ENCODE data around the gene SERPINF2.
A peak's percentile ranks its signal among the peaks of the same experiment; 100 is the strongest.

The SERPINF2 gene

DNA sequence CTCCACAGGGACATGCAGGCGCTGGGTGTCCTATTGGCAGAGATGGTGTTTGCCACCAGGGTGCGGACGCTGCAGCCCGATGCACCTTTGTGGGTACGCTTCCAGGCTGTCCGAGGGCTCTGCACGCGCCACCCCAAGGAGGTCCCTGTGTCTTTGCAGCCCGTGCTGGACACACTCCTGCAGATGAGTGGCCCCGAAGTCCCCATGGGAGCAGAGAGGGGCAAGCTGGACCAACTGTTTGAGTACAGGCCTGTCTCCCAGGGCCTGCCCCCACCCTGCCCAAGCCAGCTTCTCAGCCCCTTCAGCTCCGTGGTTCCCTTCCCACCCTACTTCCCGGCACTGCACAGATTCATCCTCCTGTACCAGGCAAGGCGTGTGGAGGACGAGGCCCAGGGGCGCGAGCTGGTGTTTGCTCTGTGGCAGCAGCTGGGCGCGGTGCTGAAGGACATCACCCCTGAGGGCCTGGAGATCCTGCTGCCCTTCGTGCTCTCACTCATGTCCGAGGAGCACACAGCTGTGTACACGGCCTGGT is 15.3 kb upstream of the SERPINF2 start:
- H3K27me3 ChIP-seq: no peaks in the 10 kb centered on the region

DNA sequence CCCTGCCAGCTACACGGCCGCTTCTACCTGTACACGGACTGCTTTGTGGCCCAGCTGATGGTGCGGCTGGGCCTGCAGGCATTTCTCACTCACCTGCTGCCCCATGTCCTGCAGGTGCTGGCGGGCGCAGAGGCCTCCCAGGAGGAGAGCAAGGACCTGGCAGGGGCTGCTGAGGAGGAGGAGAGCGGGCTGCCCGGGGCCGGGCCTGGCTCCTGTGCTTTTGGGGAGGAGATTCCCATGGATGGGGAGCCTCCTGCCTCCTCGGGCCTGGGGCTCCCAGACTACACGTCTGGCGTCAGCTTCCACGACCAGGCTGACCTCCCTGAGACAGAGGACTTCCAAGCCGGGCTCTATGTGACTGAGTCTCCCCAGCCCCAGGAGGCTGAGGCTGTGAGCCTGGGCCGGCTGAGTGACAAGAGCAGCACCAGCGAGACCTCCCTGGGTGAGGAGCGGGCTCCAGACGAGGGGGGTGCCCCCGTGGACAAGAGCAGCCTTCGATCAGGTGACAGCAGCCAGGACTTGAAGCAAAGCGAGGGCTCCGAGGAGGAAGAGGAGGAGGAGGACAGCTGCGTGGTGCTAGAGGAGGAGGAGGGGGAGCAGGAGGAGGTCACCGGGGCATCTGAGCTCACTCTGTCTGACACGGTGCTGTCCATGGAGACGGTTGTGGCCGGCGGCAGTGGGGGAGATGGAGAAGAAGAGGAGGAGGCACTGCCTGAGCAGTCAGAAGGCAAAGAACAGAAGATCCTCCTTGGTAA is 14.6 kb upstream of the SERPINF2 start:
- TF ChIP-seq, protein P1, sequence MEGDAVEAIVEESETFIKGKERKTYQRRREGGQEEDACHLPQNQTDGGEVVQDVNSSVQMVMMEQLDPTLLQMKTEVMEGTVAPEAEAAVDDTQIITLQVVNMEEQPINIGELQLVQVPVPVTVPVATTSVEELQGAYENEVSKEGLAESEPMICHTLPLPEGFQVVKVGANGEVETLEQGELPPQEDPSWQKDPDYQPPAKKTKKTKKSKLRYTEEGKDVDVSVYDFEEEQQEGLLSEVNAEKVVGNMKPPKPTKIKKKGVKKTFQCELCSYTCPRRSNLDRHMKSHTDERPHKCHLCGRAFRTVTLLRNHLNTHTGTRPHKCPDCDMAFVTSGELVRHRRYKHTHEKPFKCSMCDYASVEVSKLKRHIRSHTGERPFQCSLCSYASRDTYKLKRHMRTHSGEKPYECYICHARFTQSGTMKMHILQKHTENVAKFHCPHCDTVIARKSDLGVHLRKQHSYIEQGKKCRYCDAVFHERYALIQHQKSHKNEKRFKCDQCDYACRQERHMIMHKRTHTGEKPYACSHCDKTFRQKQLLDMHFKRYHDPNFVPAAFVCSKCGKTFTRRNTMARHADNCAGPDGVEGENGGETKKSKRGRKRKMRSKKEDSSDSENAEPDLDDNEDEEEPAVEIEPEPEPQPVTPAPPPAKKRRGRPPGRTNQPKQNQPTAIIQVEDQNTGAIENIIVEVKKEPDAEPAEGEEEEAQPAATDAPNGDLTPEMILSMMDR (IDR thresholded peaks at IDR 0.05; ENCODE audit: low read depth, low read length): no peak
- H3K36me3 ChIP-seq: peaks cover 11% of the 10 kb centered on the region
- peaks cover 7% of the 10 kb centered on the region for H3K4me1 ChIP-seq
- no peaks in the 10 kb centered on the region for H3K9me3 ChIP-seq
- no peak overlapping the region for H3K4me3 ChIP-seq (ENCODE audit: low read depth, low read length)
- no peak for DNase-seq
- H3K27me3 ChIP-seq: no peaks in the 10 kb centered on the region

More for the DNA sequence above, 15.3 kb upstream of the SERPINF2 start:
- Histone ChIP-seq H3K9me3 (no peaks in the 10 kb centered on the region), H3K36me3 (peaks cover 11% of the 10 kb centered on the region), H3K4me1 (peaks cover 7% of the 10 kb centered on the region), H3K4me3 (ENCODE audit: low read depth, low read length) (no peak overlapping the region)
- TF ChIP-seq, protein P1 (IDR thresholded peaks at IDR 0.05; ENCODE audit: low read depth, low read length): no peak
- DNase-seq: no peak

- Histone ChIP-seq H3K4me3 (ENCODE audit: low read depth, low read length) (no peak overlapping the region), H3K9me3 (no peaks in the 10 kb centered on the region), H3K4me1 (peaks cover 7% of the 10 kb centered on the region), H3K36me3 (peaks cover 11% of the 10 kb centered on the region), H3K27me3 (no peaks in the 10 kb centered on the region)
- DNase-seq: no peak
- TF ChIP-seq, protein P1 (IDR thresholded peaks at IDR 0.05; ENCODE audit: low read depth, low read length): no peak
Measured at GRCh38 chr17:1729966-1730325, 12.7 kb upstream of the SERPINF2 start.

- Histone ChIP-seq H3K36me3 (peaks cover 11% of the 10 kb centered on the region), H3K4me1 (peaks cover 7% of the 10 kb centered on the region), H3K27me3 (no peaks in the 10 kb centered on the region), H3K4me3 (ENCODE audit: low read depth, low read length) (no peak overlapping the region; the same call in 1 of the 2 replicates), H3K9me3 (no peaks in the 10 kb centered on the region)
- DNase-seq: peak; percentile 84
- TF ChIP-seq, protein P1 (IDR thresholded peaks at IDR 0.05; ENCODE audit: low read depth, low read length): no peak
Measured at GRCh38 chr17:1730326-1731193, 12.1 kb upstream of the SERPINF2 start.

- H3K4me3 ChIP-seq (ENCODE audit: low read depth, low read length): no peak overlapping the region
- peaks cover 7% of the 10 kb centered on the region for H3K4me1 ChIP-seq
- H3K9me3 ChIP-seq: no peaks in the 10 kb centered on the region
- H3K36me3 ChIP-seq: peaks cover 11% of the 10 kb centered on the region
- DNase-seq: no peak
- H3K27me3 ChIP-seq: no peaks in the 10 kb centered on the region
- TF ChIP-seq, protein P1 (IDR thresholded peaks at IDR 0.05; ENCODE audit: low read depth, low read length): no peak
Measured at GRCh38 chr17:1731194-1731506, 11.5 kb upstream of the SERPINF2 start.
